Measurements from ENCODE around the gene TMEM198. TPM values are rescaled to one million over a fixed set of nuclear protein-coding genes. Genes with fewer than 3 reads are reported as not detected.

Gene TMEM198
- total RNA-seq, 4 donors from 2014 or later = 0.56 to 1.9 (median 1.4) TPM

- DNase-seq (ENCODE audit: low spot score in 2 of 2) = no peak
- Histone ChIP-seq H3K4me3 (no peak overlapping the region), H3K4me1 (peaks cover 23% of the 10 kb centered on the region), H3K9me3 (no peaks in the 10 kb centered on the region), H3K27me3 (peaks cover 83% of the 10 kb centered on the region), H3K36me3 (no peaks in the 10 kb centered on the region), H3K27ac (no peak overlapping the region)
- no peak for TF ChIP-seq EP300 (IDR thresholded peaks at IDR 0.05)
- no peak for TF ChIP-seq POLR2AphosphoS5 (IDR thresholded peaks at IDR 0.05)
- no peak for TF ChIP-seq CTCF (IDR thresholded peaks at IDR 0.05)
- TF ChIP-seq POLR2A (IDR thresholded peaks at IDR 0.05) = no peak
- 92% methylated on average over 9 of the region's 9 CpGs for WGBS
Measured at GRCh38 chr2:219519526-219519916, 24.3 kb upstream of the TMEM198 start.

GRCh38 chr2:219520079-219520478 is 23.7 kb upstream of the TMEM198 start:
- WGBS = 65% methylated on average over 8 of the region's 8 CpGs
- TF ChIP-seq EP300 (IDR thresholded peaks at IDR 0.05) (no peak), CTCF (IDR thresholded peaks at IDR 0.05) (no peak), POLR2AphosphoS5 (IDR thresholded peaks at IDR 0.05) (no peak), POLR2A (IDR thresholded peaks at IDR 0.05) (no peak)
- Histone ChIP-seq H3K4me1 (peaks cover 22% of the 10 kb centered on the region), H3K9me3 (no peaks in the 10 kb centered on the region), H3K4me3 (no peak overlapping the region), H3K27me3 (peaks cover 83% of the 10 kb centered on the region), H3K36me3 (no peaks in the 10 kb centered on the region), H3K27ac (no peak overlapping the region)
- DNase-seq (ENCODE audit: low spot score in 2 of 2) = no peak

GRCh38 chr2:219521066-219521880 is 22.6 kb upstream of the TMEM198 start:
- H3K4me1 ChIP-seq = peaks cover 22% of the 10 kb centered on the region
- peaks cover 83% of the 10 kb centered on the region for H3K27me3 ChIP-seq
- no peak for DNase-seq (ENCODE audit: low spot score in 2 of 2)
- 22% methylated on average over 14 of the region's 14 CpGs for WGBS
- H3K36me3 ChIP-seq = no peaks in the 10 kb centered on the region
- TF ChIP-seq POLR2A (IDR thresholded peaks at IDR 0.05) = no peak
- no peak for TF ChIP-seq EP300 (IDR thresholded peaks at IDR 0.05)
- TF ChIP-seq POLR2AphosphoS5 (IDR thresholded peaks at IDR 0.05) = no peak
- peak in 1 of 2 donors; percentile 52 for TF ChIP-seq CTCF (IDR thresholded peaks at IDR 0.05)
- H3K9me3 ChIP-seq = no peaks in the 10 kb centered on the region
- H3K4me3 ChIP-seq = no peak overlapping the region
- no peak overlapping the region for H3K27ac ChIP-seq

- no peak for TF ChIP-seq EP300 (IDR thresholded peaks at IDR 0.05)
- no peak for TF ChIP-seq POLR2A (IDR thresholded peaks at IDR 0.05)
- TF ChIP-seq CTCF (IDR thresholded peaks at IDR 0.05) = no peak
- no peak overlapping the region for H3K27ac ChIP-seq
- peaks cover 83% of the 10 kb centered on the region for H3K27me3 ChIP-seq
- H3K4me3 ChIP-seq = peak overlapping the region; percentile 27
- H3K36me3 ChIP-seq = no peaks in the 10 kb centered on the region
- DNase-seq (ENCODE audit: low spot score in 2 of 2) = no peak
- H3K9me3 ChIP-seq = no peaks in the 10 kb centered on the region
- WGBS = 3% methylated on average over 45 of the region's 70 CpGs
- H3K4me1 ChIP-seq = peaks cover 22% of the 10 kb centered on the region
Measured at GRCh38 chr2:219522111-219523030, 21.5 kb upstream of the TMEM198 start.
